RWPE2 (cell line): ENCODE measurements around the gene SORCS2.

Experiments used
- ATAC-seq: fragments of 200-7000 bp; cut with Tn5 transposase; 3 replicates; pipeline ENCODE4 v1.9.1; 2021; ENCODE audit warnings: low read depth
- DNase-seq: peaks from one replicate; pipeline ENCODE4 v3.0.0-alpha.2; 2020; ENCODE audit warnings: low spot score
- H3K27ac ChIP-seq: fragments of 450-650 bp; 2 replicates; pipeline ENCODE4 v1.5.1; 2017; ENCODE audit warnings: mild to moderate bottlenecking; ENCODE audit not compliant: poor library complexity, severe bottlenecking
- H3K27me3 ChIP-seq: fragments of 250-450 bp; sonication (Bioruptor Pico); 2 replicates; pipeline ENCODE4 v1.5.1; 2021; ENCODE audit warnings: mild to moderate bottlenecking, moderate library complexity; ENCODE audit not compliant: insufficient read depth, poor library complexity, severe bottlenecking
- H3K36me3 ChIP-seq: fragments of 250-450 bp; sonication (Bioruptor Pico); 2 replicates; pipeline ENCODE4 v1.5.1; 2020; ENCODE audit warnings: low read depth, mild to moderate bottlenecking, moderate library complexity
- H3K4me1 ChIP-seq: fragments of 250-450 bp; sonication (Bioruptor Pico); 2 replicates; pipeline ENCODE4 v1.5.1; 2021; ENCODE audit warnings: mild to moderate bottlenecking, moderate library complexity; ENCODE audit not compliant: insufficient read depth, poor library complexity, severe bottlenecking
- H3K4me3 ChIP-seq: fragments of 250-450 bp; sonication (Bioruptor Pico); 2 replicates; pipeline ENCODE4 v1.5.1; 2021; ENCODE audit warnings: mild to moderate bottlenecking, moderate library complexity; ENCODE audit not compliant: severe bottlenecking
- H3K9me3 ChIP-seq: fragments of 250-450 bp; sonication (Bioruptor Pico); 2 replicates; pipeline ENCODE4 v1.5.1; 2021; ENCODE audit warnings: mild to moderate bottlenecking, moderate library complexity; ENCODE audit not compliant: severe bottlenecking
- CTCF ChIP-seq: fragments of 450-650 bp; IDR thresholded peaks from one replicate; pipeline ENCODE4 v1.5.1; 2017; ENCODE audit warnings: mild to moderate bottlenecking, moderate library complexity; ENCODE audit not compliant: poor library complexity, severe bottlenecking

The SORCS2 gene

GRCh38 chr4:7429069-7429416, 236.7 kb downstream of the SORCS2 start:
- Histone ChIP-seq H3K4me1 (peaks cover 26% of the 10 kb centered on the region), H3K36me3 (no peaks in the 10 kb centered on the region), H3K27me3 (no peaks in the 10 kb centered on the region), H3K9me3 (no peaks in the 10 kb centered on the region), H3K27ac (no peak overlapping the region), H3K4me3 (no peak overlapping the region)
- no peak for TF ChIP-seq CTCF
- DNase-seq (peak; percentile 19), ATAC-seq (no peak)

GRCh38 chr4:7429601-7430078, 237.3 kb downstream of the SORCS2 start:
- Histone ChIP-seq H3K27me3 (no peaks in the 10 kb centered on the region), H3K27ac (peak overlapping the region; percentile 41), H3K9me3 (no peaks in the 10 kb centered on the region), H3K4me1 (peaks cover 26% of the 10 kb centered on the region), H3K4me3 (no peak overlapping the region), H3K36me3 (no peaks in the 10 kb centered on the region)
- ATAC-seq (no peak), DNase-seq (peak; percentile 45)
- no peak for TF ChIP-seq CTCF

GRCh38 chr4:7430368-7430964, 238.1 kb downstream of the SORCS2 start:
- TF ChIP-seq CTCF, result no peak
- Histone ChIP-seq H3K4me3 (no peak overlapping the region), H3K9me3 (no peaks in the 10 kb centered on the region), H3K27ac (peak overlapping the region; percentile 41), H3K36me3 (no peaks in the 10 kb centered on the region), H3K4me1 (peaks cover 32% of the 10 kb centered on the region), H3K27me3 (no peaks in the 10 kb centered on the region)
- ATAC-seq (peak; percentile 82), DNase-seq (peak; percentile 83)

GRCh38 chr4:7430965-7431695, 238.8 kb downstream of the SORCS2 start:
- peak; percentile 59 for DNase-seq
- no peaks in the 10 kb centered on the region for H3K9me3 ChIP-seq
- H3K4me1 ChIP-seq, result peaks cover 32% of the 10 kb centered on the region
- no peak for TF ChIP-seq CTCF
- peak overlapping the region; percentile 41 for H3K27ac ChIP-seq
- H3K4me3 ChIP-seq, result no peak overlapping the region
- H3K36me3 ChIP-seq, result no peaks in the 10 kb centered on the region
- no peaks in the 10 kb centered on the region for H3K27me3 ChIP-seq
- no peak for ATAC-seq
